ENCODE measurements around the gene SOX13. TPM values are rescaled to one million over a fixed set of nuclear protein-coding genes. Genes with fewer than 3 reads are reported as not detected.

The SOX13 gene
- total RNA-seq, 1 donor from 2014 or later, result 4.7 TPM

DNA sequence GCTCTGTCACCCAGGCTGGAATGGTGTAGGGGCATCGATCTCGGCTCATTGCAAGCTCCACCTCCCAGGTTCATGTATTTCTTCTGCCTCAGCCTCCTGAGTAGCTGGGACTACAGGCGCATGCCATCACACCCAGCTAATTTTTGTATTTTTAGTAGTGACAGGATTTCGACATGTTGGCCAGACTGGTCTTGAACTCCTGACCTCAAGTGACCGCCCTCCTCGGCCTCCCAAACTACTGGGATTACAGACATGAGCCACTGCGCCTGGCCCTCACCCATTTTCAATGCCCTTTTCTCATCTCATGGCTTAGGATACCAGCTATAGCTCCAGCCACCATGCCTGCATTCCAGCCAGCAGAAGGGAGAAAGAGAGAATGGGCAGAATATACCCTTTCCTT is 12.9 kb upstream of the SOX13 start:
- H3K27ac ChIP-seq (ENCODE audit: low read depth, low read length), result no peak overlapping the region
- no peaks in the 10 kb centered on the region for H3K27me3 ChIP-seq (ENCODE audit: control insufficient read depth in 3 of 3, insufficient read depth in 3 of 3, low read length in 3 of 3)
- peaks cover 0 to 4% (median 0%) of the 10 kb centered on the region in 3 donors for H3K4me1 ChIP-seq (ENCODE audit: control insufficient read depth in 3 of 3, insufficient read depth in 3 of 3, low read length in 3 of 3)
- no peak overlapping the region for H3K4me3 ChIP-seq (ENCODE audit: low read length in 3 of 3)
- H3K36me3 ChIP-seq (ENCODE audit: control insufficient read depth in 3 of 3, insufficient read depth in 3 of 3, low read length in 3 of 3), result no peaks in the 10 kb centered on the region
- H3K9me3 ChIP-seq (ENCODE audit: control insufficient read depth in 3 of 3, low read length in 3 of 3), result no peaks in the 10 kb centered on the region
- no peak overlapping the region for H3K9ac ChIP-seq (ENCODE audit: low read depth in 1 of 3, low read length in 3 of 3)

DNA sequence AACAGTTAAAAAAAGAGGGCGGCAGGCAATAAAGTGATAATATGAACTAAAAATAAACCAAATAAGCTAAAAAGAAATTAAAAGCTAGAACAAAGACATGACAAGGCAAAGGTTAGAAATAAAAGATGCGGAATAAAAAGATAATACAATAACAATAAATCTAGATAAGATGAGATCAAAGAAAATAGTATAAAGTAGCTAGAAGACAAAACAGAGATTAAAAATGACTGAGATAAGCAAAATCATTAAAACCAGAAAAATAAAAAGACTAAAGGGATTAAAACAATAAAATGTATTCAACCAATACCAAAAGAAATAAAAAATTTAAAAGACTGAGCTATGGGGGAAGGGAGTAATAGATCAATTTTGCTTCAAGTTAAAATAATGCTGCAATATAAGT is 10.8 kb upstream of the SOX13 start:
- peaks cover 0 to 4% (median 4%) of the 10 kb centered on the region in 3 donors for H3K4me1 ChIP-seq (ENCODE audit: control insufficient read depth in 3 of 3, insufficient read depth in 3 of 3, low read length in 3 of 3)
- no peaks in the 10 kb centered on the region for H3K9me3 ChIP-seq (ENCODE audit: control insufficient read depth in 3 of 3, low read length in 3 of 3)
- H3K27ac ChIP-seq (ENCODE audit: low read depth, low read length), result no peak overlapping the region

DNA sequence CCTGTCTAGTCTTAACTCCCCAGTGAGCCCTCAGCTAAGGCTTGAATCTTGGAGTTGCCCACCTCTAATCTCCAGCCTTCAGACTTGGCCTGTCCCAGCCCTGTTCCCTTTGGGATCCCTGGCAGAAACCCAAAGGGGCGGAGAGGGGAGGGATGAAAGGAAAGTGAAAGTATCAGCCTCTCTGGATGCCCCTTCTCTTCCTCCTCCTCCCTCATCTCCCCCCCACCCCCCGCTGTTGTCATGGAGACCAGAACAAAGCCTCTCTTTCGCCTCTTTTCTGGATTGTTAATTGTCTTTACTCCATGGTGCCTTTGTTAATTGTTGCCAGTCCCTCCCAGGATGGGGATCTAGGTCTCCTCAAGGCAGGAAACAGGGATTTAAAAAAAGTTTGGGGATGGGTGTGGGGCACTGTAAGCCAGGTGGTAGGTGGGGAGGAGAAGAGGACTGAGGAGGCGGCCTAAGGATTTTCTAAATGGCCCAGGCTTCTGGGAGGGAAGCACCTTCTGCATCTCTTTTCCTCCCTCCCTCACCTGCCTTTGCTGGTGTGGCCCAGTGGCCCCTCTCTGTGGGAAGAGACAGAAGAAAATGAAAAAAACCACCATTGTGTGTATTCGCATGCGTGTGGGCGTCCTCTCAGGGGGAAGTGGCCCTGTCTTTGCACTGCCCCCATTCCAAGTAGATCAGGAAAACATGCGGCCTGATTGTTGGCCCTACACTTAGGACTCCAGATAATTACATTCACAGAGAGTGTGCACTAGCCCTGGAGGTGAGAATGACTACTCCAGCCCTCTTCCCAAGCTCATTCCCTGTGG is 7.5 kb upstream of the SOX13 start:
- Histone ChIP-seq H3K27me3 (ENCODE audit: control insufficient read depth in 3 of 3, insufficient read depth in 3 of 3, low read length in 3 of 3) (no peaks in the 10 kb centered on the region), H3K27ac (ENCODE audit: low read depth, low read length) (no peak overlapping the region), H3K4me3 (ENCODE audit: low read length in 3 of 3) (peak overlapping the region in 1 of 3 donors; percentile 19), H3K36me3 (ENCODE audit: control insufficient read depth in 3 of 3, insufficient read depth in 3 of 3, low read length in 3 of 3) (no peaks in the 10 kb centered on the region), H3K4me1 (ENCODE audit: control insufficient read depth in 3 of 3, insufficient read depth in 3 of 3, low read length in 3 of 3) (peaks cover 0 to 4% (median 0%) of the 10 kb centered on the region in 3 donors), H3K9me3 (ENCODE audit: control insufficient read depth in 3 of 3, low read length in 3 of 3) (no peaks in the 10 kb centered on the region), H3K9ac (ENCODE audit: low read depth in 1 of 3, low read length in 3 of 3) (no peak overlapping the region)

More for the DNA sequence above, 10.8 kb upstream of the SOX13 start:
- no peak overlapping the region for H3K9ac ChIP-seq (ENCODE audit: low read depth in 1 of 3, low read length in 3 of 3)
- H3K36me3 ChIP-seq (ENCODE audit: control insufficient read depth in 3 of 3, insufficient read depth in 3 of 3, low read length in 3 of 3), result no peaks in the 10 kb centered on the region
- H3K4me3 ChIP-seq (ENCODE audit: low read length in 3 of 3), result no peak overlapping the region
- no peaks in the 10 kb centered on the region for H3K27me3 ChIP-seq (ENCODE audit: control insufficient read depth in 3 of 3, insufficient read depth in 3 of 3, low read length in 3 of 3)

DNA sequence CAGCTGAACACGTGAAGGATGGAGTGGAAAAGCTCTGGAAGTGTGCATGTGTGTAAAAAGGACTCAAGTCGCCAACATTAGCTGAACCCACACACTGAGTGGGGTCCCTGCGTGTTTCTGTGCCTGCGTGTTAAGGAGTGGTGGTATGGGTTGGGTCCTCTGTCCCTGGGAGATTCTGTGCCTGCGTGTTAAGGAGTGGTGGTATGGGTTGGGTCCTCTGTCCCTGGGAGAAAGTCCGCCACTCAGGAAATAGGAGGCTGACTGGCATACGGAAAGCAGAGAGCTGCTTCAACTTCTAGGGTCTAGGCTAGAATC is 7.0 kb upstream of the SOX13 start:
- H3K27me3 ChIP-seq (ENCODE audit: control insufficient read depth in 3 of 3, insufficient read depth in 3 of 3, low read length in 3 of 3), result no peaks in the 10 kb centered on the region
- H3K9ac ChIP-seq (ENCODE audit: low read depth in 1 of 3, low read length in 3 of 3), result no peak overlapping the region
- peaks cover 0 to 4% (median 0%) of the 10 kb centered on the region in 3 donors for H3K4me1 ChIP-seq (ENCODE audit: control insufficient read depth in 3 of 3, insufficient read depth in 3 of 3, low read length in 3 of 3)
- H3K9me3 ChIP-seq (ENCODE audit: control insufficient read depth in 3 of 3, low read length in 3 of 3), result no peaks in the 10 kb centered on the region
- no peak overlapping the region for H3K27ac ChIP-seq (ENCODE audit: low read depth, low read length)
- no peak overlapping the region for H3K4me3 ChIP-seq (ENCODE audit: low read length in 3 of 3)
- no peaks in the 10 kb centered on the region for H3K36me3 ChIP-seq (ENCODE audit: control insufficient read depth in 3 of 3, insufficient read depth in 3 of 3, low read length in 3 of 3)

DNA sequence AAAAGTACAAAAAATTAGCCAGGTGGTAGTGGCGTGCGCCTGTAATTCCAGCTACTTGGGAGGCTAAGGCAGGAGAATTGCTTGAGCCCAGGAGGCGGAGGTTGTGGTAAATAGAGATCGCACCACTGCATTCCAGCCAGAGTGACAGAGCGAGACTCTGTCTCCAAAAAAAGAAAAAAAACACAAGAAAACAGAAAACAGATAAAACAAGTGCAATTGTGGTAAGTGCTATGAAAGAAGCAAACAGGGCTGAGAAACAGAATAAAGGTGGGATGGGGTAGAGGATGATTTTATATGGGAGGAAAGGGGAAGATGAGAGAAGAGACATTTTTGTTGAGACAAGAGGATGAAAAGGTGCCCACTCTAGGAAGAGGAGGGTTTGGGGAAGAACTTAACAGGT is 5.0 kb upstream of the SOX13 start:
- no peak overlapping the region for H3K4me3 ChIP-seq (ENCODE audit: low read length in 3 of 3)
- no peak overlapping the region for H3K27ac ChIP-seq (ENCODE audit: low read depth, low read length)
- H3K9me3 ChIP-seq (ENCODE audit: control insufficient read depth in 3 of 3, low read length in 3 of 3), result no peaks in the 10 kb centered on the region
- H3K4me1 ChIP-seq (ENCODE audit: control insufficient read depth in 3 of 3, insufficient read depth in 3 of 3, low read length in 3 of 3), result peaks cover 0 to 4% (median 0%) of the 10 kb centered on the region in 3 donors
- H3K9ac ChIP-seq (ENCODE audit: low read depth in 1 of 3, low read length in 3 of 3), result no peak overlapping the region
- H3K36me3 ChIP-seq (ENCODE audit: control insufficient read depth in 3 of 3, insufficient read depth in 3 of 3, low read length in 3 of 3), result no peaks in the 10 kb centered on the region
- H3K27me3 ChIP-seq (ENCODE audit: control insufficient read depth in 3 of 3, insufficient read depth in 3 of 3, low read length in 3 of 3), result no peaks in the 10 kb centered on the region

DNA sequence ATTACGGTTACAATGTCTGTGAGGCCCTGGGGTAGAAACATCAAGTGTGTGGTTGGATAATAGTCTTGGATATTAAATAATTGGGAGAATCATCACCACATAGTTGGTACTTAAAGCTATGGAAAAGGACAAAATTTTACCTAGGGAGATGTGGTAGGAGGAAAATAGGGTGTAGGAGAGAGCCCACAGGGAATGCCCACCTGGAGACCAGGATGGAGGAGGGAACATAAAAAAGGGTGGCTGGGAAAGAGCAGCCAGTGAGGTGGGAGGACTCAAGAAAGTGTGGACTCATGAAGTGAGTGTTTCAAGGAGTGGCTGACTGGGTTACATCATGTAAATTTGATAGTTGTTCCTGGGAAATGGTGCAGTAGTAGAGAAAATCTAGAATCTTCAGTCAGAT is 3.0 kb upstream of the SOX13 start:
- peaks cover 4 to 12% (median 11%) of the 10 kb centered on the region in 3 donors for H3K4me1 ChIP-seq (ENCODE audit: control insufficient read depth in 3 of 3, insufficient read depth in 3 of 3, low read length in 3 of 3)
- H3K4me3 ChIP-seq (ENCODE audit: low read length in 3 of 3), result no peak overlapping the region
- H3K27ac ChIP-seq (ENCODE audit: low read depth, low read length), result no peak overlapping the region
- no peaks in the 10 kb centered on the region for H3K36me3 ChIP-seq (ENCODE audit: control insufficient read depth in 3 of 3, insufficient read depth in 3 of 3, low read length in 3 of 3)
- H3K9me3 ChIP-seq (ENCODE audit: control insufficient read depth in 3 of 3, low read length in 3 of 3), result no peaks in the 10 kb centered on the region
- H3K27me3 ChIP-seq (ENCODE audit: control insufficient read depth in 3 of 3, insufficient read depth in 3 of 3, low read length in 3 of 3), result peaks cover 0 to 4% (median 0%) of the 10 kb centered on the region in 3 donors
- H3K9ac ChIP-seq (ENCODE audit: low read depth in 1 of 3, low read length in 3 of 3), result no peak overlapping the region

DNA sequence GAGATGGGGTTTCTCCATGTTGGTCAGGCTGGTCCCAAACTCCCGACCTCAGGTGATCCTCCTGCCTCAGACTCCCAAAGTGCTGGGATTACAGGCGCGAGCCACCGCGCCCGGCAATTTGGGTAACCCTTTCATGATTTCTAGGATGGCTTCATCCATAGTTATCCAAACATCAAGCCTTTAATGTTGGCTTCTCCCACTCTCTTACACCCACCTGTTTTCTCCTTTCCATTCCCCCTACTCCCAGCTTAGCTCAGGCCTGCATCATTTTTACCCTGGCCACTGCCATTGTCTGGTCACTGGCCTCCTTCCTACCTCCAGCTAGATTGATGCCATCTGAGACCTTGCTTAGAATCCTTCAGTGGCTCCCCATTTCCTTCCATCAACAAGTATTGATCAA is 2.0 kb upstream of the SOX13 start:
- H3K27ac ChIP-seq (ENCODE audit: low read depth, low read length), result no peak overlapping the region
- no peak overlapping the region for H3K4me3 ChIP-seq (ENCODE audit: low read length in 3 of 3)
- H3K36me3 ChIP-seq (ENCODE audit: control insufficient read depth in 3 of 3, insufficient read depth in 3 of 3, low read length in 3 of 3), result no peaks in the 10 kb centered on the region
- H3K9ac ChIP-seq (ENCODE audit: low read depth in 1 of 3, low read length in 3 of 3), result no peak overlapping the region
- H3K4me1 ChIP-seq (ENCODE audit: control insufficient read depth in 3 of 3, insufficient read depth in 3 of 3, low read length in 3 of 3), result peaks cover 14 to 19% (median 18%) of the 10 kb centered on the region in 3 donors
- no peaks in the 10 kb centered on the region for H3K9me3 ChIP-seq (ENCODE audit: control insufficient read depth in 3 of 3, low read length in 3 of 3)
- H3K27me3 ChIP-seq (ENCODE audit: control insufficient read depth in 3 of 3, insufficient read depth in 3 of 3, low read length in 3 of 3), result peaks cover 0 to 7% (median 7%) of the 10 kb centered on the region in 3 donors

DNA sequence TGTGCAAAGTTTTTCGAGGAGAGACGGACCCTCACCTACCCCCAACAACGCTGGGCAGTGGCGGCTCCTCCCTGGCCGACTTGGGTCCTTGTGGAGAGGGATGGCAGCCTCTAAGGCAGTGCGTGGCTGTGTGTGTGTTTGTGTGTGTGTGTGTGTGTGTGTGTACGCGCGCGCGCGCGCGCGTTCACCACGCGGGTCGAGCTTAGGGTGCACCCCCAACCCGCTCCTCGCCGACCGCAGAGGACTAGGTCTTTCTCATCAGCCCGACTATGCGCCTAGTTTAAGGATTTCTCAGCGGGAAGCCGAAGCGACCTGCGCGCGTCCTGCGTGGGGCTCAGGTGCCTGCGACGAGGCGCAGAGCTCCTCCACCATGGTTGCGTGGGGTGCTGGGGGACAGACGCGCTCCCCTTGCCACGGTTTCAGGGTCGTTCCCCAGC is 940 bp downstream of the SOX13 start:
- peaks cover 0 to 7% (median 7%) of the 10 kb centered on the region in 3 donors for H3K27me3 ChIP-seq (ENCODE audit: control insufficient read depth in 3 of 3, insufficient read depth in 3 of 3, low read length in 3 of 3)
- H3K4me1 ChIP-seq (ENCODE audit: control insufficient read depth in 3 of 3, insufficient read depth in 3 of 3, low read length in 3 of 3), result peaks cover 17 to 40% (median 38%) of the 10 kb centered on the region in 3 donors
- H3K36me3 ChIP-seq (ENCODE audit: control insufficient read depth in 3 of 3, insufficient read depth in 3 of 3, low read length in 3 of 3), result no peaks in the 10 kb centered on the region
- peak overlapping the region; percentile 75 to 82 (median 76) for H3K9ac ChIP-seq (ENCODE audit: low read depth in 1 of 3, low read length in 3 of 3)
- peak overlapping the region; percentile 81 to 89 (median 86) for H3K4me3 ChIP-seq (ENCODE audit: low read length in 3 of 3)
- peak overlapping the region; percentile 71 for H3K27ac ChIP-seq (ENCODE audit: low read depth, low read length)
- H3K9me3 ChIP-seq (ENCODE audit: control insufficient read depth in 3 of 3, low read length in 3 of 3), result no peaks in the 10 kb centered on the region

DNA sequence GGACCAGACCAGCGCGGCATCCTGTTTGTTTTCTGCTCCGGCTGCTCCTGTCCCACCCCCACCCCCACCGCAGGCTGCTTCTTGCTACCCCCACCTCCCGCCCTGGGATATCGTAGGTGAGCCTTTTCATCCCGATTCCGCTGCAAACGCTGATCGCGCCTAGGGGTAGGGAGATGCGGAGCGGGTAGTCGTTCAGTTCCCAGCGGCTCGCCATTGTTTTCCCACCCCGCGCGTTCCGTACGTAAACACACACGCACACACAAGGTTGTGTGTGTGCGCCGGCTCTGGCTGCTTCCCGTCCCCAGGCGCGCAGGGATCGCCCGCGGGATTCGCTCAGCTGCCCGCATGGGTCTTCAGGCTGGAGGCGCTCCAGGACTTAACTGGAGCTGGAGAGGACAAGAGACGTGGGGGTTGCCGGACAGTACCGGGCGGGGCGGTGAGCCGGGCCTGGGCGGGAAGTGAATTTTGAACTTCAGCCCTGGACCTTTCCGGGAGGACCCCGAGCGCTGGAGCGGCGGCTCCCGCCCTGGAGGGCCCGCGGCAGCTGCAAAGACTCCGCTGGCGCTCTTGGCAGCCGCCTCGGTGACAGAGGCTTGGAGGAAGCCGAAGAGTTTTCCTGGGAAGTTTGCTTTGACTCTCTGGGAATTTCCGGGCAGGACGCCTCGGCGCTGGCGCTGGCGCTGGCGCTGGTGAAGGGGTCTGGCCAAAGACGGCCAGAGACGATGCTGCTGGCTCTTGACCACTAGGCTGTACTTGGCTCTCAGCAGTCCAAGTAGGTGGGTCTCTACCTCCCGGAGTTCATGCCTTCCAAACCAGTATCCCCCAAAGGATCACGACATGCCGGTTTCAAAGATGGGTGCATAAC is 1.6 kb downstream of the SOX13 start:
- Histone ChIP-seq H3K27me3 (ENCODE audit: control insufficient read depth in 3 of 3, insufficient read depth in 3 of 3, low read length in 3 of 3) (peaks cover 0 to 7% (median 7%) of the 10 kb centered on the region in 3 donors), H3K4me3 (ENCODE audit: low read length in 3 of 3) (peak overlapping the region; percentile 81 to 89 (median 86)), H3K27ac (ENCODE audit: low read depth, low read length) (peak overlapping the region; percentile 71), H3K9ac (ENCODE audit: low read depth in 1 of 3, low read length in 3 of 3) (peak overlapping the region; percentile 75 to 82 (median 76)), H3K9me3 (ENCODE audit: control insufficient read depth in 3 of 3, low read length in 3 of 3) (no peaks in the 10 kb centered on the region), H3K36me3 (ENCODE audit: control insufficient read depth in 3 of 3, insufficient read depth in 3 of 3, low read length in 3 of 3) (no peaks in the 10 kb centered on the region), H3K4me1 (ENCODE audit: control insufficient read depth in 3 of 3, insufficient read depth in 3 of 3, low read length in 3 of 3) (peaks cover 19 to 44% (median 39%) of the 10 kb centered on the region in 3 donors)

DNA sequence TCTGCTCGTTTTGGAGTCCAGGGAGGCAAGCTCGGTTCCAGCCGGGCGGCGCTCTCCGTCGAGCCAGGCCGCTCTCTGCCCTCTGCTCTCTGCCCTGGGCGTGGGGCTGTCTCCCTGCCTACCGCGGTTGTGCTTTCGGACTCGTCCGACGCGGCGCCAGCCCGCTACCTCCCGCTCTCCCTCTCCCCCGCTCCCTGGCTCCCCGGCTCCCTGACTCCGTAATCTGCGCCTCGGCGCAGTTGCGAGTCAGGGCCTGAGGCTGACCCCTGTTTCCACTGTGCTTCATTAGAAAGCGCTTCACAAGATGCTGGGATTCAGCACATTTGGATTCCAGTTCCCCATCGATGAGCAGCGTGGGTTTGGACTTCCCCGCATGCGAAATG is 2.2 kb downstream of the SOX13 start:
- H3K4me3 ChIP-seq (ENCODE audit: low read length in 3 of 3), result peak overlapping the region; percentile 81 to 89 (median 86)
- peaks cover 0 to 7% (median 7%) of the 10 kb centered on the region in 3 donors for H3K27me3 ChIP-seq (ENCODE audit: control insufficient read depth in 3 of 3, insufficient read depth in 3 of 3, low read length in 3 of 3)
- H3K36me3 ChIP-seq (ENCODE audit: control insufficient read depth in 3 of 3, insufficient read depth in 3 of 3, low read length in 3 of 3), result no peaks in the 10 kb centered on the region
- H3K9ac ChIP-seq (ENCODE audit: low read depth in 1 of 3, low read length in 3 of 3), result peak overlapping the region; percentile 75 to 82 (median 76)
- H3K27ac ChIP-seq (ENCODE audit: low read depth, low read length), result peak overlapping the region; percentile 71
- H3K9me3 ChIP-seq (ENCODE audit: control insufficient read depth in 3 of 3, low read length in 3 of 3), result no peaks in the 10 kb centered on the region
- peaks cover 25 to 50% (median 45%) of the 10 kb centered on the region in 3 donors for H3K4me1 ChIP-seq (ENCODE audit: control insufficient read depth in 3 of 3, insufficient read depth in 3 of 3, low read length in 3 of 3)

Data from skeletal muscle tissue (tissue), 4 donors.